IPS-18c (cell line): Measurements from ENCODE around the gene FGD6.
"Not testable (repeated sequence)": the region's sequence is repeated elsewhere in the genome, so short reads cannot be mapped to it uniquely, and the experiment has no call there.

Experiments
- H3K4me3 ChIP-seq: 2 replicates; pipeline ENCODE4 v1.7.0; 2013; ENCODE audit warnings: low read depth, mild to moderate bottlenecking, low read length, moderate library complexity; ENCODE audit not compliant: insufficient read depth
- H3K9me3 ChIP-seq: one replicate; pipeline ENCODE4 v1.6.1; 2013; ENCODE audit warnings: mild to moderate bottlenecking, low read length, moderate library complexity; ENCODE audit not compliant: control insufficient read depth, insufficient read depth

The FGD6 gene

DNA sequence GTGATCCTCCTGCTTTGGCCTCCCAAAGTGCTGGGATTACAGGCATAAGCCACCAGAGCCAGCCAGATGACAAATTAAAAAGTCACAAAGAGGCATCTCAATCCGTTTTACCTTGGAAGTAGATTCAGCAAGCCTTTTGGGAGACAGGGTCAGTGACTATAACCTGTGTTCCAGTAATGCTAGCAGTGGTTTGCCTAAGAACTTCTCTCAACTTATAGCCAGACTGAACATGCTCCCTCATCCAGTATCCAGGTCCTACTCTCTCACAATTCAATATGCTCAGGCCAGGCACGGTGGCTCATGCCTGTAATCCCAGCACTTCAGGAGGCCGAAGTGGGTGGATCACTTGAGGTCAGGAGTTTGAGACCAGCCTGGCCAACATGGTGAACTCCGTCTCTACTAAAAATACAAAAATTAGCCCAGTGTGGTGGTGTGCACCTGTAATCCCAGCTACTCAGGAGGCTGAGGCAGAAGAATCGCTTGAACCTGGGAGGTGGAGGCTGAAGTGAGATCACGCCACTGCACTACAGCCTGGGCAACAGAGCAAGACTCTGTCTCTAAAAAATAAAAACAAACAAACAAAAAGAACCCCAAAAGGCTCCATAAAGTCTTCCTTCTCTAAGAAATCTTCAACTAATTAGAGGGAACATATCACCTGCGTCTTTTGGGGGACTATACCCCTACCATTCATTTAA lies 20.2 kb downstream of the FGD6 start:
- H3K9me3 ChIP-seq, H3K4me3 ChIP-seq: not testable (repeated sequence)

DNA sequence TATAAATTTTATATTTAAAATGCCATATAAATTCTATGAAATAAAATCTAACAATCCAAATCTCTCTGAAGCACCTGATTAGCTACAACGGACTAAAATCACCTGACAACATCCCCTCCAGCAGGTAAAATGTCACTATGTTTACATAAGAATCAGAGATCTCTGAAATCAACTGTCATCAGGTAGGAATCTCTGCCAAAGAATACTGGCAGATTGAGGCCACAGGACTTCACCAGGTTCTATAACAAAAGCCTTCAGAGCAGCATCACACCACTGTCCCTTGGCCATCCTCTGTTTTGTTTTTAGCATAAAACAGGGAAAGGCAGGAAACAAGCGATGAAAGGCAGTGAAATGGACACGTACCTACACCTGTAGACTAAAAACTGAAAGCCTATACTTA lies 22.1 kb downstream of the FGD6 start:
- no peaks in the 10 kb centered on the region for H3K9me3 ChIP-seq
- H3K4me3 ChIP-seq, result no peak overlapping the region

DNA sequence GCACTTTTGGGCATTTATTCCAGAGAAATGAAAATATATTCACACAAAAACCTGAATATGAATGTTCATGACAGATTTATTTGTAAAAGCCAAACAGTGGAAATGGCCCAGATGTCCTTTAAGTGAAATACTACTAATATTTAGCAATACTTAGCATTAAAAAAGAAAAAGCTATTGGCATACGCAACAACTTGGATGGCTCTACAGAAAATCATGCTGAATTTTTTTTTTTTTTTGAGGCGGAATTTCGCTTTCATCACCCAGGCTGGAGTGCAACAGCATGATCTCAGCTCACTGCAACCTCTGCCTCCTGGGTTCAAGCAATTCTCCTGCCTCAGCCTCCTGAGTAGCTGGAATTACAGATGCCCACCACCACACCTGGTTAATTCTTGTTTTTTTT lies 24.1 kb downstream of the FGD6 start:
- no peaks in the 10 kb centered on the region for H3K9me3 ChIP-seq
- H3K4me3 ChIP-seq, result no peak overlapping the region

DNA sequence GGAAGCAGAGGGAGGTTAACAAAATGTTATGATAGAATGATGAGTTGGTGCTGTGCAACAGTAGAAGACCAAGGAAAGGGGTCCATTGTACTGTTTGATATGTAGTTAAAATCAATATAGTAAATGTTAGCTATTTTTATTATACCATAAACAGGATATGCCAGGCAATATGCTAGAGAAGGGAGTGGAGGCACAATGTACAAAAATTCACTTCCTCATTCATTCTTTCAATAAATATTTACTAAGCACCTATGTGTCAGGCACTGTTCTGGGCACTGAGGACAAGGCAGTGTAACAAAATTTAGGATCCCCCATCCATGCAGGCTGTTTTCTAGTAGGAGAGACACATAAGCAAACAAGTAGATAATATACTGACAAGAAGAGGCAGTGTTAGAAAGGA lies 25.0 kb downstream of the FGD6 start:
- no peaks in the 10 kb centered on the region for H3K9me3 ChIP-seq
- no peak overlapping the region for H3K4me3 ChIP-seq

DNA sequence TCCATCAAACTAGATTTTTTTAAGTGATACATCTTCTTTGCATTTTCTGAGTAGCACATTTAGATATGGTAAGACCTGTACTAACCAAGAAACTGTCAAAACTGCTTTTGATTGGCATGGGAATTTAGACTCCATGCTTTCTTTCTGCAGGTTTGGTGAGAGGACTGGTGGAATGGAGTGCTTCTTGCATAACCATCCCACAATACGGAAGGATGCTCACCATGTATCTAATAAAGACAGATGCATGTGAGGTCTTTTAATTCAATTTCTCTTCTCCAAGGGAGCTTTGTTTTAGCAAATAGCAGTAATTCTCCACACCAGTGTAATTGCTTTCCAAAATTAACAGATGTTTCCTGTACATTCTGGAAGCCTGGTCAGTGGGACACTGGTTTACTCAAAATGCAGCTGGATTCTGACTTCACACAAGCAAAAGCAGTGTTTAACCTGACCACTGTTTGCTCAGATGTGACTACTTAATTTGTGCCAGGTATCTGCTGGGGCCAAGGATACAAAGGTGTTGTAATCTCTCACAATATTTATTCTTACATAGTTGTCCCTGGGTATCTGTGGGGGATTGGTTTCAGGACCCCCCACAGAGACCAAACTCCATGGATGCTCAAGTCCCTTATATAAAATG lies 26.1 kb downstream of the FGD6 start:
- H3K9me3 ChIP-seq, result no peaks in the 10 kb centered on the region
- no peak overlapping the region for H3K4me3 ChIP-seq

DNA sequence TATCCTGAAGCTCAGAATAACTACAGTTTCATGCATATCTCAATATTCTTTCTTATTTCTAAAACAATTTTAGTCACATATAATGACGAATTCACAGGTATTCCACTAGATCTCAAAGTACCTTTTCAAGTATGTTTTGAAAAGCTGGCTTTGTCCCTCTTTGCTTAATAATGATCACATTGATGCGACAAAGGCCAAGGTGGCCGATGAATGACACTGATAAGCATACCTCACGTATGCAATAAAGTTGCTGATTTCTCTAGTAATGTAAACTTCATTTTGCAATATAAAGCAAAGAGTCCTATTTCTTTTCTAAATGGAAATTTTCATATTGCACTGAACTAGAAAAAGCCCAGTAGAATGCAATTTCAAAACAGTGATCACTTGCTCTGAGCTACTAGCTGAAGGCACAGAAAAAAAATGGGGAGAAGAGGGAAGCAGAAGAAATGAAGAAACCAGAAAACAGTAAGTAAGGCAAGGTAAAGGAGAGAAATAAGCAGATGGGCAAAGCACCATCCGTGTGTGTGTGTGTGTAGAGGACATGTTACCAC lies 29.3 kb downstream of the FGD6 start:
- H3K9me3 ChIP-seq, result no peaks in the 10 kb centered on the region
- H3K4me3 ChIP-seq, result no peak overlapping the region

DNA sequence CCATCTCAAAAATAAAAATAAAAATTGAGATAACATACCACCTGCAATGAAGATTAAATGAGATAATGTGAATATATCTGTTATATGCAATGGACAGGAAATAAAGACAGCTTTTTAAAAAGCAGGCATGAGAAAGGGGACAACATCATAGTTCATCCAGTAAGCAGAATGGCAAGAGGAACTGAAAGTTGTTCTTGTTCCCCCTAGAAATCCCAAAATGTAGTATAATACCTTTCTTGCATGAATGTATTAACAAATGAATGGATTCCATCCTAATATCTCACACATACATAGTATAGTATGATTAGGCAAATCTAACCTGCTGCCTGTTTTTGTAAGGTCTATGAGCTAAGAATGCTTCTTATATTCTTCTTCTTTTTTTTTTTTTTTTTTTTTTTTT lies 31.4 kb downstream of the FGD6 start:
- no peak overlapping the region for H3K4me3 ChIP-seq
- H3K9me3 ChIP-seq, result no peaks in the 10 kb centered on the region

DNA sequence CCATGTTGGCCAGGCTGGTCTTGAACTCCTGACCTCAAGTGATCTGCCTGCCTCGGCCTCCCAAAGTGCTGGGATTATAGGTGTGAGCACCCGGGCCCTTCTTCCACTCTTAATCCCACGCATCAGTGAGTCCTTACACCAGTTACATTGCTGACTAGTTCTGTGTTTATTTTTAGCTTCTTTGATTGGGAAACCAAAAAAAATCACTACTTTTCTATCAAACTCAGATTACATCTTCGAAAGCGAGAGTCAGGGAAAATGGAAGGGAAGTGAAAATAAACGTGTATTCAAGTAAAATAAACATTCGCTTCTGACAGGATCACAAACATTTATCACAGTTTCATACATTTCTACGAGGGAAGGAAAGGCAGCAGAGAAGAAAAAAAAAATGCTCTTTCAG lies 32.2 kb downstream of the FGD6 start:
- H3K9me3 ChIP-seq, result no peaks in the 10 kb centered on the region
- no peak overlapping the region for H3K4me3 ChIP-seq

DNA sequence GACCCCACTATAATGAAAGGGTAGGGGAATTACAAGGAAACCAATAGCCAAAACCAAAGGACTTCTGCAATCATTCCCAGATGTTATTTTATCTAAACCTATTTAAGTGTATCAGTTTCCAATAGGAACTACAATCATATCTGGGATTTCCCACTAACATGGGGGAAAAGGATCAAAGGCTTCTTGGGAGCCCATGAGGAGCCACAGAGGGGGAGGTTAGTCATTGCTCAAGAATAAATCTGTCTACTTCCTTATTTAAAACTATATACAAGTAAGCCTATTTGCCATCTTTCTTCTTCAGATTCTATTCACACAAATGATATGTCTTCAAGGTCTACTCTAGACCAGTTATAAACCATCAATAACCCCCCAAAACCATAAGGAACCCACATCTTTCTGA lies 33.1 kb downstream of the FGD6 start:
- Histone ChIP-seq H3K4me3 (no peak overlapping the region), H3K9me3 (no peaks in the 10 kb centered on the region)

DNA sequence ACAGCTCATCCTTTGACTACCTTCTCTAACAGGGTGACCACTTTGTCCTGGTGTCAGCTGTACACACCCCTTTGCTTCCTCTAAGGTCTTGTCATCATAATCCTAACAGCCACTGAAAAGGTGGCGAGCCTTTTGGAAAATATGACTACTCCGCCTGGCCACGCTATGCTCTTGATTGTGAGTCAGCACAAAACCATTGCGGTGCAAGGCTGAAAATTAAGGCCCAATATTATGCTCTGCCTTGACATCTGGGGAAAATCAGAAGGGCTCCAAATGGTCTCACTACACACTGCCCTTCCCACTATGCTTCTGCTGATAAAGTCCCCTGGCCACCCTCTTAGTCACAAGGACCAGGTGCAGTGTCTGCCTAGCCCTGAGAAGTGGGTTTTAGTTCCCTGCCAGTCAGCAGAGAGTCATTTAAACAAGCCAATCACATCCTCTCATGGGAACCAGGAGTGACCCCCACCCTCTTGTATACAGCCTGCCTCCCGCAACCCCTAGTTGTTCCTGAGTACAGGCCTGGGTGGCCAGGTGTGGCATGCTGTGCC lies 34.3 kb downstream of the FGD6 start:
- H3K4me3 ChIP-seq, result no peak overlapping the region
- H3K9me3 ChIP-seq, result no peaks in the 10 kb centered on the region

DNA sequence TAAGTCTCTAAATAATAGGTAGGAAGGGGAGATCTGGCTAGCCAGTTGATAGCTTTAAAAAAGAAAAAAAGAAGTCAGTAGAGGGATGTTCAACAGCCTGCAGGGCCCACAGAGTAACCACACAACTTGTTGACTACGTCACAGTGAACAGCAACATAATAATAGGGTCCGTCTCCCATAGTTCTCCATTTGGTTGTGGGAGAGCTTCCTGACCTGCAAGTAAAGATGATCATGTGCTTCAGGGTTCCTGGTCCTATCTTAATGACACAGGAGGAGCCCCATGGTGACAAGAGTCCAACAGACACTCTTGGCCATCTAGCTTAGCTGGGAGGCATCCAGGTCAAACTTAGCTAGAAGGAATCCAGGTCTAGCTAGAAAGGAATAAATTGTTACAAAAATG lies 36.2 kb downstream of the FGD6 start:
- Histone ChIP-seq H3K9me3 (no peaks in the 10 kb centered on the region), H3K4me3 (no peak overlapping the region)

DNA sequence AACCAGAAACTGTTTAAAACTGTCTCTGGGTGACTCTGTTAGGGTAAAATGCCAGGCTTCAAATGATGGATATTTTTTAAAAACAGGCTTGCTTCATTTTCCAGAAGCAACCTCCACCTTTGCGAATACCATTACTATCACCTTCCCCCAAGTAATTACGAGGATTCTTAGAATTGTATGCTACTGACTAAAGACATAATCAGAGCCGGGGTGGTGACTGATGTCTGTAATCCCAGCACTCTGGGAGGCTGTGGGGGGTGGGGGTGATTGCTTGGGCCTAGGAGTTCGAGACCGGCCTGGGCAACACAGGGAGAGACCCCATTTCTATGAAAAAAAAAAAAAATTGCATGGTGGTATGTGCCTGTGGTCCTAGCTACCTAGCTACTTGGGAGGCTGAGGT lies 38.3 kb downstream of the FGD6 start:
- Histone ChIP-seq H3K4me3 (no peak overlapping the region), H3K9me3 (no peaks in the 10 kb centered on the region)

DNA sequence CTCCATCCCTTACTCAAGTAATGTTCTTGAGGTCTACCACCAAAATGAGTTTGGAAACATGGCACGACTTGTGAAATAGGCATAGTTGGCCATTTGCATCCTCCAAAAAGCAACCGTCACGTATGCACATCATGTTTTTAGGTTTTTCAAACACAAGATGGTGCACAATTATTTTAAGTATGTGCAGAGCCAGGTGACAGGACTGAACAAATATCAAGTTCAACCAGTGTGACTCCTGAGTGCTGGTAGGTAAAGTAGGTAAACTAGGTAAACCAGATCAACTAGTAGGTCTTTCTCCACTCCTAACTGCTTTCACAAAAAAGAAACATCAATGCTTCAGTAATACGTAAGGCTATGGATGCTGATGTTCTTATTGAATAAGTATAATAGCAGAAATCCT lies 39.1 kb downstream of the FGD6 start:
- H3K9me3 ChIP-seq, result no peaks in the 10 kb centered on the region
- H3K4me3 ChIP-seq, result no peak overlapping the region

DNA sequence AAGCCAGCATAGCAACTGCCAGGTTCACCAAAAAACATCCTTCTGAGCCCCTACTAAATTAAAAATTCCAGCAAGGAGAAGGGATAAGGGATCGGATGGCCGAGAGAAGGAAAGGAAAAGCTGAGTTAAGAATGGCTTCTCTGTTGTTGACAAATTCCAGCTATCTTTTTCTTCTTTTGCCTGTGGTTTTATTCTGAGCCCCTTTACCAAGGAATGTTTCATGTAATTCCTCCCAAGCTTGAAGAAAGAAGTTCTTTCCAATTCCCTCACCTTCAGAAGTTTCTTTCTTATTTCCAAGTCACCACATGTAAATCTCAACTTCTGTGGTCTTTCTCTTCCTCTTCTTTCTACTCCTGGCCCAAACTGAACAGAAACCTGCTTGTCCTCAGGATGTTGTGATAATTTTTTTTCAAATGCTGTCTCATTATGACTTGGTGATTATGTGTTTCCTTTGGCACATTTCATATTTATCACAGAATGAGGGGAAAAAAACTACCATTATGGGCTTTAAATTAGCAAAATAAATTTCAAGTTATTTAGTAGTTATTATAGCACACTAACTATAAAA lies 40.0 kb downstream of the FGD6 start:
- Histone ChIP-seq H3K9me3 (no peaks in the 10 kb centered on the region), H3K4me3 (no peak overlapping the region)

DNA sequence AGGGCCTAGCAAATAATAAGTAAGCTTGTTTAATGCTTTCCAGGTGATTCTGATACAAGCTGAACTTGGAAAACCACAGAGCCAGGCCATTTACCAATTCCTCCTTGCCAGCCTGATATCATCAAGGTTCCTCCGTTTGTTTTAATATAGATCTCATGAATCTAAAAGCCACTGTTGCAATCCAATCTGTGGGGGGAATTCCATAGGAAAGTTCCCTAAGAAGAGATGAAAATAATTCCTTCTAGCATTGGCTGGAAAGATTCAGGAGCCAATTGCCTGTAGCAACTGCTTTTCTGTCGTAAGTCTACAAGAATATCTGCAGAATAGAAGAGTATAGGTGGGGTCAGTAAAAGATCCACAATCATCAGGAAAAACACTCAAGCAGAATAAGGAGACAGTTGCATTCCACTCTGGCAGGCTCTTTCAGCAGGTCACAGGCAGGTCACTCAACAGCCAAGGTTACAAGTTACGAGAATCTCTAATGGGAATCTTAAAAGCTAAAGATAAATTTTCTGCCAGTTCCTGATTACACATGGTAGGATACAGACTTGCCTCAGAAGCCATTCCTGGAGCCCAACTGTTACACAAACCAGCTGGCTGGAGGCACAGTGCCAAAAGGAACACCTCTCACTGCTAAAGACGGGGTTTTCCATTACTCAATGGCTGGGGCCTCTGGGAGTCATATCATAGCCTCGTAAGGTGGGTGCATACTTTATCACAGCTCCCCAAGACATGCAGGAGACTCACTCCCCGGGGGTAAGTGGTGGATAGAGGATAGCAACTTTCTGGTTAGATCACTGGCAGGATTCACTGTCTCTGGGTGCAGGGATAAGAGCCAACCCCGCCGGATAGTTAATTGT lies 43.6 kb downstream of the FGD6 start:
- Histone ChIP-seq H3K4me3 (no peak overlapping the region), H3K9me3 (no peaks in the 10 kb centered on the region)

DNA sequence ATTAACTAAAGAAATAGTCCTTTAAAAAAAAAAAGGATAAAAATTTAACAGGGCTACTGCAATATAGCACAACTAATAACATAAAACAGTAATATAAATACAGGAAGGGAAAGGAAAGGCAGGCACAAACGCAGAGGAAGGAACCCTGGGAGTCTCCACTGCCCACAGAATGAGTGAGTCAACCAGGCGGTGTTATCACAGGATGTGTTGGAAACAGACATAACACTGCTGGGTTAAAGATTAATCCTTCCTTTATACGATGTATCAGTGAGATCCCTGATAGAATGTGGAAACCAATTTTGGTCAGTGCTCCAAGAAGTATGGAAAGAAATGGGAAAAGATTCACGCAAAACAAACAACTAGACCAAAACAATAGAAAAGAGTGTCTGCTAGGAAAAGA lies 47.9 kb downstream of the FGD6 start:
- H3K9me3 ChIP-seq, result no peaks in the 10 kb centered on the region
- no peak overlapping the region for H3K4me3 ChIP-seq

DNA sequence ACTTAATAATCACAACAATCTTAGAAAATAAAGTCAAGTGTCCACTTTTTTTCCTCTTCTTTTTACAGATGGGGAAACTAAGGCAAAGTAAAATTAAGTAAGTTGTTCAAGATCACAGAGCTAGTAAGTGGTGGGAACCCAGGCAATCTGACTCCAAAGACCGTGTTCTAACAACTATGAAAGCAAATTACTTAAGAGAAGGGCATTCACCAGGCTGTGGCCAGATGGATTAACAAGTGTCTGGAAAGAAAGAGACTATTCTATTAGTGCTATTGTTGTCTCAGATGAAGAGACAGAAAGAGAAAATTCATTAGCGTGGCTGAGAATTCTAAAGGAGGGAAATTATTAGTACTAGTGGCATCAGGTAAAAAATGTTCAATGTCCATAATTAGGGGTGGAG lies 48.5 kb downstream of the FGD6 start:
- Histone ChIP-seq H3K9me3 (no peaks in the 10 kb centered on the region), H3K4me3 (no peak overlapping the region)
